HG02588 (cell line): ENCODE results near the gene SIL1.

Experiments used
- ATAC-seq: cut with Tn5 transposase; IDR thresholded peaks from one replicate; pipeline ENCODE4 v1.9.1; 2021; ENCODE audit warnings: mild to moderate bottlenecking, moderate library complexity; ENCODE audit not compliant: unreplicated experiment

Gene SIL1

DNA sequence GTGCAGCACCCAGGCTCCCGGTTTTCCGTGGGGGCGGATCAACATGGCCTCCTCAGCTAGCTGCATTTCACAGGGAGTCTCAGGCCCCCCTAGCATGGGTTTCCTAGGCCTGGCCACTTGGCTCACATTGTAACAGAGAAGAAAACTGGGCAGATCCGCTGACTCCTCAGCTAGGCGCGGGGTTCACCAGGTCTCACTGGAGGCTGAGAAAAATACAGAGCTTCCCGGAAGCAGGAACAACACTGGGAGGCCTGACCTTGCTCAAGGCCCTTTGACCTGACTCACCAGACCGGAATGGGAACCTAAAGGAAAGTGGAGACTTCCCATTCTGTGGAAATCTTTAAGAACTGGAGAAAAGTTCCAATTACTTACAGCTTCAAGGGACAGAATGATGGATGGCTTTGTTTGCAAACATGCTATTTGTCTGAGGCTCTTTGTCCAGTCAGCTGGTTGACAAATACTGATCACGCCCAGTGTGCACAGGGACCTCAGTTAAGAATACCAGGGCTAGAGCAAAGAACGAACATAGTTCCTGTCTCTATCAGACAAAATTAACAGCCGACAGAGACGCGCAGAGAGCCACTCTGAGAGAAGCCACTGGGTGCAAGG, 234.3 kb downstream of the SIL1 start:
- ATAC-seq: no peak

DNA sequence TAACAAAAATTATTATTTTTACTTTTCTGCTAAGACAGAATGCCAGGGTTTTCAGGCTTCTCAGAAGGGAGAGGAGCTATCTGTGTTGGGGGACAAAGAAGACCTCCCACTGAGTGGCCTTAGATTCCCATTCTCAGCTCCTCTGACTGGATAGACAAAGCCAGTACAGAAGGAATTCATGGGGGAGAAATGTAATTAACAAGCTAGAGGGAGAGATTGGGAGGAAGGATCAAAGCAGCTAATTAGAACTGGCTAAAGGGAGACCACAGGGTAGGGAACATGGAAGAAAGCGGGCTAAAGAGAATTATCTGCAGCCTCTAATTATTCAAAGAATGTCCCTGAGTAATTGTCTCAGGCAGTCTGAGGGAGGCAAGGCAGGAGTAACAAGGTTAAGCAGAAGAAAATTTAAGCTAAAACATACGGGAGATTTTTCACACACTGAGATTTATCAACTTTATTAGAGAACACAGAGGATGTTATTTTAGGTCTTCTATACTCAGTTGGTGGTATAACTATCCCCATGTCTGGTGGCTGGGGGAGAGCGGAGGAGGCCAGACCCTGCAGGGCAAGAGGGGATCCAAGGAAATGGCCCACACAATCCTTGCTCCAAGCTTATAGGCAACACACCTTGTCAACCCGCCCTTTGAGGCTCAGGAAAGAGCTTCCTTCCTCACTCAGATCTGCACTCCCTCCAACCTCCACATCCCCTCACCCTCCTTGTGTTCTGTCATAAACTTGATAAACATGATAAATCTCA, 235.4 kb downstream of the SIL1 start:
- no peak for ATAC-seq

DNA sequence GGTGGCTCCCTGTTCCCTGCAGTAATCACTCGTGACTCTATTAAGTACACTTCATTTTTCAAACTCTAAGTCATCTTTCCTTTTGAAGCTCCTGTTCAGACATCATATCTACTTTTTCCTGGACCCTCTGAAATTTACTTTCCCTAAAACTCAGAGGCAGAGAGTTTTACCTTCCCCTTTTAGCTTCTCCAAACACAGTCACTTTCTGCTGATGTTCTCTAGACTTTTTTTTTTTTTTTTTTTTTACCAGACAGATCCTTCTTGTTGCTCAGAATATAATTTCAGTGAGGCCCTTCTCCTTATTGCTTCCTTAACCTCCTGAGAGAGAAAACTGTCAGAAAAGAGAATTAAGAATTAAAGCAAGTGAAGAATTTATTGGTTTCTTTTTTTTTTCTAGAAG, 236.4 kb downstream of the SIL1 start:
- ATAC-seq: no peak

DNA sequence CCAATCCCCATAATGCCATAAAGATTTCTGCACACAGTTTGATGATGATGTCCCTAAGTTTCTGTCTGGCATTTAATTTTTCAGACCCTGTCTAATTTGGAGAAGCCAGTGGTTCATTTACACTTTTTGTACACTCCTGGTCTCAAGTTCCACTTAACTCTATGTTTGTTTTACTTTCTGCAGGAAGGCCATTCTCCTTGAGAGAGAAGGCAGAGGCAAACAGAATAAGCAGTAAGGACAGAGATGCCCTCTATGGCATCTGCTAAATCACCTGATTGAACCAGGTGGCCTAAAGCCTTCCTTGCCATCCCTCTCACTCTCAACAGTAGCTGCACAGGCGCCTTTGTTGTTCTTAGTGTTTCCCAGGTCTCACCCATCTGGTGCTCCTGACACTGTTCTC, 236.9 kb downstream of the SIL1 start:
- no peak for ATAC-seq

DNA sequence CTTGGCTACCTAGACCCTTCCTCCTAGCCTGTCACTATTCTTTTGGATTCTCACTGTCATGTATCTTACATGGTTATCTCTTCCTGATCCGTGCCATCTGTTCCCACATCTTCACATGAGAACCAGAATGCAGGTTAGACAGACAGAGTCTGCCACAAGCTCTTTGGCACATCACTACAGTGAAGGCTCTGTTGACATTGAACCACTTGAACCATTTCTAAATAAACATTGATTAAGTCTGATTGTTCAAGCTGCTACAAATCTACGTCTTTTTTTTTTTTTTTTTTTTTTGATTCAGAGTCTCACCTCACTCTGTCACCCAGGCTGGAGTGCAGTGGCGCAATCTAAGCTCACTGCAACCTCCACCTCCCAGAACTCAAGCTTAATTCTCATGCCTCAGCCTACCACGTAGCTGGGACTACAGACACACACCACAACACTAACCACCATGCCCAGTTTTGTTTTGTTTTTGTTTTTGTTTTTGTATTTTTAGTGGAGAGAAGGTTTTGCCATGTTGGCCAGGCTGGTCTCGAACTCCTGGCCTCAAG, 237.9 kb downstream of the SIL1 start:
- ATAC-seq: no peak

DNA sequence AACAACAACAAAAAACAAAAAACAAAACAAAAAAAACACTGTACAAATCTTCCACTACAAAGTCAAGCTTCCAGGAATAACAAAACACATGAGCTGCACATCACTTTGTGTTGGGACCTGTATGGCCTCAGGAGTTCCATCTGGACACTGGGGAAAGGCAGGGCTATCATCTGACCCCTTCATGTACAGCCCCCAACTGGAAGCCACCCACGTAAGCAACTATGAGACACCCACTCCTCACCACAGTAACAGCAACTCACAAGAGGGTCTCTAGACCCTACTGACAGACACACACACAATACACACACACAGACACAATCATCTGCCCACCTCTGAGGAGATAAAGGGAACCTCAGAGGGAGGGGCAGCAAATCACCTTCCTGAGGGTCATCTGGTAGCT, 241.4 kb downstream of the SIL1 start:
- ATAC-seq: no peak

DNA sequence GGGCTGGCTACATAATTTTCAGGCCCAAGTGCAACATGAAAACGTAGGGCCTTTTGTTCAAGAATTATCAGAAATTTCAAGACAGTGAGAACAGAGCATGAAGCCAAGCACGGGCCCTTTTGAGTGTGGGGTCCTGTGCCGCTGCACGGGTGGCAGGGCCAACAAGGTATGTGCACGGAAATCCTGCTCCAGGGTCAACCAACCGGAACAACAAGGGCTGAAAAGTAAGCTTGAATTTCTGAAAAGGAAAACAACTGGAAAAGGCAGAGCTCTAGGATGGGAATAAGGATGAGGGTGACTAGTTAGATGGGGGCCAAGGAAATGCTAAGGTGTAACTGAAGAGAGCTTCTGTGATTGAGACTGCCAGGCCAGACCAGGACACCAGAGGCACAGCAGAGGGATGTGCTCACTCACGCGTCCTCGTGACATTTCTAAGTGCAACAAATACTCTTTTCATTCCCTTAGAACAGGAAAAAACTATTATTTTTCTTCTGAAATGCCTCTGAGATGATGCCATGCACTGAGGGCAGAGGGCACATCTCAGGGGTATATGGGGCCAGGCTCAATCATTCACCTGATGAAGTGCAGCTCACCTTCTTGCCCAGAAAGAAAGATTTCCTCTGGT, 242.4 kb downstream of the SIL1 start:
- no peak for ATAC-seq

DNA sequence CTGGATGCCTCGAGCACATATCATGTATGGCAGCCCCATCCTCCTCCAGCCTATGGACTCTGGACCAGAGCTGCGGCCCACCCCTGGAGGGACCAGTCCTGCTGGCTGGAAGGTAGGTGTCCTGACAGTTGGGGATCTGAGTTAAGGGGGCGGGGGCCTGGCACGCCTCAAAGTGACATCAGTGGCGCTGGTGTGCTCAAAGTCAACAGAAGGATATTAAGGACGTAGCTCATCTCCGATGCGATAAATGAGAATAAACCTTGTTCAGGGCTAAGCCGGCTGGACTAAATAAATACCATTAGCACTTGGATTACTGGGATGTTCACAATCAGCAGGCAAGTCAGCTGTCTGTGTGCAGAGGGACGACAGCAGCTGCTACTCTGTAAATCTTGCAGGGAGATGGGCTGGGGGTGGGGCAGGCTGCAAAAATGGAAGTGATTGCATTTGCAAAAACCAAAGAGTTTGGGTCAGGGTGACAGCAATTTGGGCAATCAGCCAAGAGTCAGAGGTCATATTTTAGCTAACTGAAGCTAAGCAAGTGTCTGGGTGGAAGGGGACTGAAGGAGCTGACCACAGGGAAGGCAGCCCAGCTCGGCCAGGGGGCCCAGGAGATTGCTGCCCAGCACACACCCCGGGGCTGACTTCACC, 243.0 kb downstream of the SIL1 start:
- ATAC-seq: no peak

DNA sequence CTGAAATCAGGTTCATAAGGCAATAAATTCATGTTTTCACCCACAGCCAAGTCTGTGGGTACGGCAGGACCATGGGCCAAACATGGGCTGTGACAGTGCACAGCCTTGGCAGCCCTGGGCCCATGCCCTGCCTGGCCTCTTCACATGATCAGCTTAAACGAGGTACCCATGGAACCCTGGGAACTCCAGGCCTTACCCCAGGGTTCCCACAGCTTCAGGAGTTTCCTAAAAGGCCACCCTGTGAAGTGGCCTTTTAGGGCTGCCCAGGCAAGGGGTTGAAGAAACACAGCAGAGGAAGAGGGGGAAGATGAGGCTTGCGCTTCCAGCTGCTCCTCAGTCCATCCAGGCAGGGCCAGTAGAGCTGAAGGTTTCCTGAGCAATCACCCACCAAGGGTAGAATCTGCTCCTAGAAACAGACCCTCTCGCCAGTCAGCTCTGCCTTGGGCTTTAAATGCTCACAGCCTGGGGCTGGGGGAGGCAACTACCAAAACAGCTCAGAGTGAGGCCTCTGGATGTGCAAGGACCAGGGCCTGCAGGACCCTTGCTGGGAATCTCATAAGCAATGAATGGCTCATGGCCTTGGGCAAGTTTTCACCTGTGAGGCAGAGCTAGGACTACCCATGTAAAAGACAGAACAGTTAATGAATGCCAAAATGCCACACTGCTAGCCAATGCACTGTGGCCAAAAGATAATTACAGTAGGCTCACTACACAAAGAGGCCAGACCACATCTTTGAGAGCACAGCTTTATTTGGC, 243.7 kb downstream of the SIL1 start:
- ATAC-seq: no peak

DNA sequence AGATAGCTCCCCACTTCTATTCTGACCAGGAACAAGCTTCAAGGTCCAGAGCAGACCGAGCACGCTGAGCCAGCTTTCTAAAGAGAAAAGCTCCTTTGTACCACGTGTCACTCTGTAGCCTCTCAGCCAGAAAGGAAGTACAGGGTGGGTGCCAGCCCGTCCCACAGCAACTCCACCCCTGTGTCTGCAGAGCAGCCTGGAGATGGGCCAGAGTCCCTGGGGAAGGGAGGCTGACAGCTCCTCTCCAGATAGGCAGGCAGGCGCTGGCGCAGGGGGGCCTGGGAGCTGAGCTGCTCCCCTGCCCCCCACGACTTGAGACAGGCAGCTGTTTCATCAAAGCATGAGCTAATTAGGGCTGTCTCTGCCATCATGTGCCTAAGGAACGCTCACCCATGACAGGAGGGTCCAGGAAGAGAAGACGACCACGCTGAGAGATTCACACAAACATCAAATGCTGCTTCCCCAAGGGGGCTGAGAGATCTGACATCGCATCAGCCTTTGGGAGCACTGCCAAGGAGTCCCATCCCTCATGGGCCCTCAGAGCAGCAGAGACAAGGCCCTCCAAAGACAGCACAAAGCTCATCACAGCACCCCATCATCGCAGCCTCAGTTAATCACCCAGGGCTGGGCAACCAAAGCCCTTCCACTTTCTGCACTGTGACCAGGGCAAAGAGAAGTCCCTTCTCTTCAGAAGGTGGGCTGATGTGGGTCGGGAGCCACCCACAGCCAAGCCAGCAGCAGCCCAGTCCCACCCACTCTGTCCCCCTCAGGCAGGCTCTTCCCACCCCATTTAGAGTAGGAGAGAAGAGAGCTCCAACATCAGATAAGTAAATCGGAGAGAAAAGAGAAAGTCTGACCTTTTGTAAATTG, 244.5 kb downstream of the SIL1 start:
- ATAC-seq: no peak

DNA sequence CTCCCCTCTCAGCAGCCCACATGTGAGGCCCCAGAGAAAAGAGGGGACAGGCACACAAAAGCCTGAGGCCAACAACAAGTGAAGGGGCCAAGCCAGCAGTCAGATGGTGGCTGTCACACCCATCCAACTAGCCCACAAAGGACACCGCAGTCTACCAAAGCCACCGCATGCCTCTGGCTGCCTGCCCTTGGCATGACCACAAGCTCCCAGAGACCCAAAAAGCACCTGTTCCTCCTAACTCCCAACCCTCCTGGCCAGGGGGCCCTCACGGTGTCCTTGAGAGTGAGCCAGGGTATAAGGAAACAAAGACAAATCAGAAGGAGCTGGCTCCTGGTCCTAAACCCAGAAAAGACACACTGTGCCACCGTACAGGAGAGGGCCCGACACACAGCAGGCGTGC, 245.2 kb downstream of the SIL1 start:
- ATAC-seq: no peak

DNA sequence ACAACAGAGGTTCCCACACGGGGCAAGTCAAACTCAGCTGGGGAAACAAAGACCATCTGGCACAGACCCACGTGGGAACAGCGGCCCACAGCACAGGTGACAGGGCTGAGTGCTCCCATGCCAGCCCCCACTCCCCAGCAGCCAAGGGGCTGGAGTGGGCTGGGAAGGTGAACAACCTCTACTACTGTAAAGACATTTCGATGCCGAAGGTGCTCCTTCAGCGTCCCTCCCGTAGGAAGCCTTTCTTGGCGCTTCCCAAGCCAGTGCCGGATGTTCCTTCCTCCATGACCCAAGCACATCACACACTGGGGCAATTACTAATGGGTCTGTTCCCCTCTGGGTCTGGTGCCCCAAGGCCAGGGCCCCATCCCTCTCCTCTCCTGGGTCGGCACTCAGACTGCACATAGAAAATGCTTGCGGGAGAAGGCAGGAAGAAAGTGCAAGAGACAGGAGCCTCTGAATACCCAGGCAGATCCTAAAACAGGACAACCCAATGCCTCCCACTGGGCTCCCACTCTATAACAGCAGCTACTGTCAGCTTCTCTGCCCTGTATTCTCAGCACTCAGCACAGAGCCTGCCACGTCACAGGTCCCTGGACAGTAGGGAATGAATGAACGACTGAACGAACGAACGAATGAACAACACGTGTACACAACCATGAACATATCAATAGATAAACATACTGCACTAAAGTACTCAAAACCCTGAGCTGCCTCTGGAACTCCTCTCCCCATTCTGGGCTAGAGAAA, 246.0 kb downstream of the SIL1 start:
- ATAC-seq: no peak

DNA sequence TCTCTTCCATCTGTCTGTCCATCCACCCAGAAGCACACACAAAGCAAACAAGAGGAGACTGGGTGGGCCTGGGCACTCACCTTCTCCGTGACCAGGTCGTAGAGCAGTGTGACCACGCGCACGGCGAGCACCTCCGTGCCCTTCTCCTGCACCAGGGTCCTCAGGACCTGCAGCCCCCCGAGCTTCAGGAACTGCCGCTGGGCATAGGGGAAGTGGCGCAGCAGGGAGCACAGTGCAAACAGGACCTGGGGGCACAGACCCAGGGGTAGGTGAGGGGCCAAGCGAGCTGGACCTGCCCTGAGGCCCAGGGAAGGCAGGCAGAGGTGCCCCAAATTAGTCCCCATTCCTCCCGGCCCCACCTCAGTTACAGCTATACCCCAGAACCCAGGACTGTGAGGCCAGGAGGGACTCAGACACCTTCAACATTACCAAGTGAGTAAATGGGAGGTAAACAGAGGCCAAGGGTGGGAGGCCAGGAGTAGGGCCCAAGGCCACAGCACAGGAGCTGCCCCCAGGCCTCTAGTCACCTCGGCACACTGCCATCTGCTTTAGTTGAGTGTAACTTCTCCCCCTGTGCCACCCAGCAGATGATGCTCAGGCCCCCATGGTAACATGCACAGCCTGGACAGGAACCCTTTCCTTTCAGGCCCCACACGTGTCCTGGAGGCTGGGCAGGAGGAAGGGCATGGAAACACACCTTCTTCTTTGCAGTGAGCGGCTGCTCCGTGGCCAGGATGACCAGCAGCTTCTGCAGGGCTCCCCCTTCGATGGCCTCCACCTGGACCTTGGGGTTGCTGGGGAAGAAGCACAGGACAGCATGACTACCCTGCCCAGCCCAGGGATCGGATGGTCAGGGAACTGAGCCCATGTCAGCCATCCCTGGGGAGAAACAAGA, 246.8 kb downstream of the SIL1 start:
- ATAC-seq: no peak

DNA sequence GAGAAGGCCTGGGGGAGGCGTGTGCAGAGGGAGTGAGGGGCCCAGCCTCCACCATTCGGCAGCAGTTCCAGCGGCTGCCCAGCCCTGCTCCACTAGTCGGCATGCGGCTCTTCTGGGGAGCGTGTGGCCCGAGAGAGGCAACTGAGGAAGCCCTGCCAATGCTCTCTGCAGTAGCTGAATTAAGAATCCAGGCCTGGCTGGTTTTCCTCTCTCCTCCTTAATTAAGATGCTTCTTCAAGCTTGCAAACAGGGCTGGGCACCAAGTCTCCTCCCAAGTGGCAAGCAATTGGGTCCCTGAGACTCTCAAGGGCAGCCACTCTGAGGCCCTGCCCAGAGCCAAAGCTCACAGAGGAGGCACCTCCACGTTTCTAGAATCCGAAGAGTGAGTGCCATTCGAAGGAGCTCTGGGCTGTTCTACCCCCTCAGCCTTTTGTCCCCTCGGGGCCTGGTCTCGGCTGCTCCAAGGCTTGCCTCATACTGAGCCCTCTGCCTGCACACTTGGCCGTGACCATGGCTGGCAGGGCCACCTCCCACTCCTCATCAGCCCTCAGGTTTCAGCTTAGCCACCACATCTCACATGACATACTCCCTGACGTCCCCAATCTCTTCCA, 247.6 kb downstream of the SIL1 start:
- ATAC-seq: no peak

DNA sequence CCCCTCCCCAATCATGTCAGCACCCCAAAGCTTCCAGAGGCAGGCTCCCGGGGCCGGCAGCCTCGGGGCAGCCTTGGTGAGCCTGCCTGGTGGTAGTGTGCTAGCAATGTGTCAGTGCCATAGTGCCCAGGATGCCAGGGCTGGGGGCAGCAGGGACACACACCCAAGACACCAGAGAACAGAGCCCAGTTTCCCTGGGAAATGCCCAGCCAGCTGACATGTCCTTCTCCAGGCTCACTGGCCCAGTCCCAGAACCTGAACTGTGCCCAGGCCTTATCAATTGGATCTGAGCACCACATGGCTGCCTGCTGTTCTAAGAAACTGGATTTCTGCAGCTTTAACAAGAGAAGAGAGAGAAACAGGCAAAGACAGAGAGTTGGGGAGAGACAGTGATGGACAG, 248.2 kb downstream of the SIL1 start:
- ATAC-seq: no peak

DNA sequence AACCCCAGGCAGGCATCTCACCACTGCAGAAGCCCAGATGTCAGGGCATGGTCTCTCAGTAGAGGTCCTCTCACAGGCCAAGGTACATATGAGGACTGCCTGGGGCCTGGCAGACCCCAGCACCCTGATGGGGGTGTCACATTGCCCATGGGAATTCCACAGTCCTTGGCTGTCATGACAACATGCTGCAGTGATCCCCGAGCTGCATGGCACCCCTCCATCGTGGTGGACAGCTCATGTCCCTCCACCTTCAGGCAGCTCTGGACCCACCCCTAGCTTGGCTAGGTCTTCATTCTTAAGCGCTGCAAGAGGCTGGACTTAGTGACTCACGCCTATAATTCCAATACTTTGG, 249.0 kb downstream of the SIL1 start:
- no peak for ATAC-seq

DNA sequence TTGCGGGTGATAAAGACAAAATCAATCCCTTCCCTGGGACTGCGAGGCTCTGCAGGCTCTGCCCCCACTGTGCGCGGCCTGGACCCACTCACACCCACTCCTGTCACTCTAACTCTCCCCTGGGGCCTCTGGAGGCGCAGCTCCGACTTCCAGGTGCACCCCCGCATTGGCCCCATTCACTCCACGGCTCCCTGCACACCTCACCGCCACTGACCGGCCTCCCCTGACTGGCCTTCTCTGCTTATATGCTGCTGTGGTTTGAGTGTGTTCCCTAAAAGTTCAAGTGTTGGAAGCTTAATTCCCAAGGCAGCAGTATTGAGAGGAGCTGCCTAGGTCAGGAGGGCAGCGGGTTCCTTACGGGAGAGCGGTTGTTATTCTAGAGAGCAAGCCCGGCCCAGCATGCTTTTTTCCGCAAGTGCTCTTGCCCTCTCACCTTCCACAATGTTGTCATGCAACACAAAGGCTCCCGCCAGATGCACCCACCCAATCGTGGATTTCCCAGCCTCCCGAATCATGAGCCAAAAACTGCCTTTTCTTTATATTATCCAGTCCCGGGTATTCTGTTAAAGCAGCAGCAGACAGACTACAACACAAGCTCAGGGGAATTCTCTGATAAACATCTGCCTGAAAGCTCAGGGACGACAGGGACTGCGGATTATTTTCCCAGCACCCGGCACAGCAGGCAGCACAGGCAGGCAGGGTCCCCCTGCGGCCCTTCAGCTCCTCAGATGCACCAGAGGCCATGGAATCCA, 249.5 kb downstream of the SIL1 start:
- no peak for ATAC-seq
